ENCODE data around the gene HSD11B2. TPM values are rescaled to one million over a fixed set of nuclear protein-coding genes. Genes with fewer than 3 reads are reported as not detected.

HSD11B2 gene
- total RNA-seq: 1 to 10 TPM; 1.1 to 1.5 TPM
- not detected for polyA plus RNA-seq

GRCh38 chr16:67430977-67431774 lies at the start of gene HSD11B2:
Gene HSD11B2, plus strand, starts transcription at chr16:67431121. Its CDS starts 128 bp downstream, at chr16:67431249.
- H3K9me3 Mint-ChIP-seq: no peaks in the 10 kb centered on the region
- H3K27me3 ChIP-seq (ENCODE audit: insufficient read depth, low read length, poor library complexity, severe bottlenecking): peaks cover 9% of the 10 kb centered on the region
- H3K9me3 ChIP-seq (ENCODE audit: low read length): no peaks in the 10 kb centered on the region
- peaks cover 0 to 14% (median 10%) of the 10 kb centered on the region in 3 donors for H3K4me1 Mint-ChIP-seq
- peak within 1 kb of the TSS; percentile 65 to 86 (median 81) for H3K4me3 Mint-ChIP-seq
- H3K27ac Mint-ChIP-seq: peak within 1 kb of the TSS in 1 of 8 donors; percentile 34
- peaks cover 6% of the 10 kb centered on the region for H3K4me1 ChIP-seq (ENCODE audit: insufficient read depth, low read length)
- H3K27ac ChIP-seq (ENCODE audit: low read depth, low read length): no peak within 1 kb of the TSS
- no peaks in the 10 kb centered on the region for H3K36me3 Mint-ChIP-seq
- peak within 1 kb of the TSS; percentile 11 for H3K4me3 ChIP-seq (ENCODE audit: low read length)
- POLR2A ChIA-PET: no interaction called here
- H3K27me3 Mint-ChIP-seq: peaks cover 27 to 43% of the 10 kb centered on the region in 2 donors
- CTCF ChIA-PET: interaction anchor here (0.8 kb wide), 1 partner anchor 50 kb away, joined by 3 read pairs; the partner anchor contains the start of gene ATP6V0D1
- DNase-seq: peak in 2 of 5 donors; percentile 7 to 11
- H3K36me3 ChIP-seq (ENCODE audit: insufficient read depth, low read length): no peaks in the 10 kb centered on the region

- DNase-seq: no peak
- H3K27me3 Mint-ChIP-seq: peaks cover 3 to 13% of the 10 kb centered on the region in 2 donors
- no peaks in the 10 kb centered on the region for H3K4me1 ChIP-seq (ENCODE audit: insufficient read depth, low read length)
- H3K9me3 Mint-ChIP-seq: no peaks in the 10 kb centered on the region
- no peak overlapping the region for H3K4me3 Mint-ChIP-seq
- no peaks in the 10 kb centered on the region for H3K36me3 ChIP-seq (ENCODE audit: insufficient read depth, low read length)
- H3K4me1 Mint-ChIP-seq: no peaks in the 10 kb centered on the region
- peak overlapping the region in 1 of 8 donors; percentile 14 for H3K27ac Mint-ChIP-seq
- ChIA-PET CTCF (no interaction called here), POLR2A (no interaction called here)
- no peak overlapping the region for H3K27ac ChIP-seq (ENCODE audit: low read depth, low read length)
- no peaks in the 10 kb centered on the region for H3K36me3 Mint-ChIP-seq
- no peaks in the 10 kb centered on the region for H3K9me3 ChIP-seq (ENCODE audit: low read length)
- H3K4me3 ChIP-seq (ENCODE audit: low read length): no peak overlapping the region
- no peaks in the 10 kb centered on the region for H3K27me3 ChIP-seq (ENCODE audit: insufficient read depth, low read length, poor library complexity, severe bottlenecking)
Observed at GRCh38 chr16:67383284-67383683, 47.6 kb upstream of the HSD11B2 start.

GRCh38 chr16:67384778-67385510 lies 46.0 kb upstream of the HSD11B2 start:
- no peaks in the 10 kb centered on the region for H3K36me3 ChIP-seq (ENCODE audit: insufficient read depth, low read length)
- no peaks in the 10 kb centered on the region for H3K4me1 ChIP-seq (ENCODE audit: insufficient read depth, low read length)
- no peaks in the 10 kb centered on the region for H3K27me3 ChIP-seq (ENCODE audit: insufficient read depth, low read length, poor library complexity, severe bottlenecking)
- H3K4me3 Mint-ChIP-seq: no peak overlapping the region
- H3K4me1 Mint-ChIP-seq: no peaks in the 10 kb centered on the region
- POLR2A ChIA-PET: no interaction called here
- CTCF ChIA-PET: no interaction called here
- H3K27ac ChIP-seq (ENCODE audit: low read depth, low read length): no peak overlapping the region
- peak overlapping the region in 1 of 8 donors; percentile 5 for H3K27ac Mint-ChIP-seq
- H3K27me3 Mint-ChIP-seq: peaks cover 4 to 10% of the 10 kb centered on the region in 2 donors
- no peaks in the 10 kb centered on the region for H3K9me3 Mint-ChIP-seq
- H3K4me3 ChIP-seq (ENCODE audit: low read length): no peak overlapping the region
- no peaks in the 10 kb centered on the region for H3K36me3 Mint-ChIP-seq
- DNase-seq: no peak
- H3K9me3 ChIP-seq (ENCODE audit: low read length): no peaks in the 10 kb centered on the region

- H3K4me1 ChIP-seq (ENCODE audit: insufficient read depth, low read length): no peaks in the 10 kb centered on the region
- Mint-ChIP-seq H3K27ac (peak overlapping the region in 1 of 8 donors; percentile 48), H3K27me3 (peaks cover 6 to 9% of the 10 kb centered on the region in 2 donors), H3K36me3 (no peaks in the 10 kb centered on the region), H3K4me1 (no peaks in the 10 kb centered on the region), H3K9me3 (no peaks in the 10 kb centered on the region), H3K4me3 (no peak overlapping the region)
- no peaks in the 10 kb centered on the region for H3K9me3 ChIP-seq (ENCODE audit: low read length)
- no peaks in the 10 kb centered on the region for H3K36me3 ChIP-seq (ENCODE audit: insufficient read depth, low read length)
- ChIA-PET CTCF (no interaction called here), POLR2A (no interaction called here)
- H3K27me3 ChIP-seq (ENCODE audit: insufficient read depth, low read length, poor library complexity, severe bottlenecking): no peaks in the 10 kb centered on the region
- H3K4me3 ChIP-seq (ENCODE audit: low read length): no peak overlapping the region
- DNase-seq: no peak
- no peak overlapping the region for H3K27ac ChIP-seq (ENCODE audit: low read depth, low read length)
Observed at GRCh38 chr16:67386861-67387455, 44.0 kb upstream of the HSD11B2 start.

GRCh38 chr16:67387479-67388079 lies 43.3 kb upstream of the HSD11B2 start:
- H3K27me3 ChIP-seq (ENCODE audit: insufficient read depth, low read length, poor library complexity, severe bottlenecking): no peaks in the 10 kb centered on the region
- no peak for DNase-seq
- H3K4me3 ChIP-seq (ENCODE audit: low read length): no peak overlapping the region
- H3K27ac Mint-ChIP-seq: no peak overlapping the region
- H3K27ac ChIP-seq (ENCODE audit: low read depth, low read length): no peak overlapping the region
- no peaks in the 10 kb centered on the region for H3K4me1 Mint-ChIP-seq
- ChIA-PET CTCF (no interaction called here), POLR2A (no interaction called here)
- no peaks in the 10 kb centered on the region for H3K4me1 ChIP-seq (ENCODE audit: insufficient read depth, low read length)
- H3K36me3 ChIP-seq (ENCODE audit: insufficient read depth, low read length): no peaks in the 10 kb centered on the region
- no peaks in the 10 kb centered on the region for H3K9me3 Mint-ChIP-seq
- H3K4me3 Mint-ChIP-seq: no peak overlapping the region
- no peaks in the 10 kb centered on the region for H3K9me3 ChIP-seq (ENCODE audit: low read length)
- no peaks in the 10 kb centered on the region for H3K36me3 Mint-ChIP-seq
- H3K27me3 Mint-ChIP-seq: peaks cover 12 to 14% of the 10 kb centered on the region in 2 donors

GRCh38 chr16:67388191-67388590 lies 42.7 kb upstream of the HSD11B2 start:
- POLR2A ChIA-PET: interaction anchor here (0.6 kb wide), 1 partner anchor 327 kb away, joined by 3 read pairs; no protein-coding TSS in a partner anchor
- Histone ChIP-seq H3K4me1 (ENCODE audit: insufficient read depth, low read length) (no peaks in the 10 kb centered on the region), H3K27ac (ENCODE audit: low read depth, low read length) (no peak overlapping the region), H3K4me3 (ENCODE audit: low read length) (no peak overlapping the region), H3K27me3 (ENCODE audit: insufficient read depth, low read length, poor library complexity, severe bottlenecking) (no peaks in the 10 kb centered on the region), H3K36me3 (ENCODE audit: insufficient read depth, low read length) (no peaks in the 10 kb centered on the region), H3K9me3 (ENCODE audit: low read length) (no peaks in the 10 kb centered on the region)
- Mint-ChIP-seq H3K36me3 (no peaks in the 10 kb centered on the region), H3K9me3 (no peaks in the 10 kb centered on the region), H3K27me3 (peaks cover 14 to 15% of the 10 kb centered on the region in 2 donors), H3K4me1 (no peaks in the 10 kb centered on the region), H3K27ac (no peak overlapping the region), H3K4me3 (no peak overlapping the region)
- CTCF ChIA-PET: no interaction called here
- DNase-seq: no peak

- Mint-ChIP-seq H3K4me1 (peaks cover 0 to 1% (median 0%) of the 10 kb centered on the region in 3 donors), H3K36me3 (no peaks in the 10 kb centered on the region), H3K9me3 (no peaks in the 10 kb centered on the region), H3K27me3 (peaks cover 14 to 15% of the 10 kb centered on the region in 2 donors), H3K4me3 (no peak overlapping the region), H3K27ac (no peak overlapping the region)
- peaks cover 2% of the 10 kb centered on the region for H3K4me1 ChIP-seq (ENCODE audit: insufficient read depth, low read length)
- ChIA-PET POLR2A (interaction anchor here (0.6 kb wide), 1 partner anchor 327 kb away, joined by 3 read pairs; no protein-coding TSS in a partner anchor), CTCF (no interaction called here)
- H3K36me3 ChIP-seq (ENCODE audit: insufficient read depth, low read length): no peaks in the 10 kb centered on the region
- H3K27me3 ChIP-seq (ENCODE audit: insufficient read depth, low read length, poor library complexity, severe bottlenecking): peaks cover 1% of the 10 kb centered on the region
- H3K9me3 ChIP-seq (ENCODE audit: low read length): no peaks in the 10 kb centered on the region
- no peak overlapping the region for H3K27ac ChIP-seq (ENCODE audit: low read depth, low read length)
- H3K4me3 ChIP-seq (ENCODE audit: low read length): no peak overlapping the region
- DNase-seq: no peak
Observed at GRCh38 chr16:67388591-67388990, 42.3 kb upstream of the HSD11B2 start.
